Skin epidermis (tissue), 12 donors: Measurements from ENCODE around the gene POGZ.
A peak's percentile ranks its signal among the peaks of the same experiment; 100 is the strongest.

Experiments used
- H3K27ac ChIP-seq, 21 experiments: fragments of 200-600 bp; sonication (generic) in 11 of 21; one replicate each; pipeline ENCODE4 v1.5.0; 2020; ENCODE audit warnings: mild to moderate bottlenecking in 3 of 21, inconsistent platforms in 2 of 21, moderate library complexity in 2 of 21
- H3K4me3 ChIP-seq, 7 experiments: fragments of 200-600 bp; sonication (generic) in 2 of 7; one replicate each; pipeline ENCODE4 v1.5.0; 2020; ENCODE audit warnings: inconsistent platforms in 2 of 7, mild to moderate bottlenecking in 2 of 7, moderate library complexity in 1 of 7

The POGZ gene

DNA sequence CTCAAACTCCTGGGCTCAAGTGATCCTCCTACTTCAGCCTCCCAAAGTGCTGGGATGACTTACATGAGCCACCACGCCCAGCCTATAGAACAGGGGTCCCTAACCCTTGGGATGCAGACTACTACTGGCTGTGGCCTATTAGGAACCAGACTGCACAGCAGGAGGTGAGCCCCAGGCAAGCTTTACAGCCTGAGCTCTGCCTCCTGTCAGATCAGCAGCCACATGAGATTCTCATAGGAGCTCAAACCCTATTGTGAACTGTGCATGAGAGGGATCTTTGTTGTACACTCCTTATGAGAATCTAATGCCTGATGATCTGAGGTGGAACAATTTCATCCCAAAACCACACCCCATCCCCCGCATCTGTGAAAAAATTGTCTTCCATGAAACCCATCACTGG, 73.3 kb downstream of the POGZ start:
- Histone ChIP-seq H3K27ac (no peak overlapping the region), H3K4me3 (no peak overlapping the region)

DNA sequence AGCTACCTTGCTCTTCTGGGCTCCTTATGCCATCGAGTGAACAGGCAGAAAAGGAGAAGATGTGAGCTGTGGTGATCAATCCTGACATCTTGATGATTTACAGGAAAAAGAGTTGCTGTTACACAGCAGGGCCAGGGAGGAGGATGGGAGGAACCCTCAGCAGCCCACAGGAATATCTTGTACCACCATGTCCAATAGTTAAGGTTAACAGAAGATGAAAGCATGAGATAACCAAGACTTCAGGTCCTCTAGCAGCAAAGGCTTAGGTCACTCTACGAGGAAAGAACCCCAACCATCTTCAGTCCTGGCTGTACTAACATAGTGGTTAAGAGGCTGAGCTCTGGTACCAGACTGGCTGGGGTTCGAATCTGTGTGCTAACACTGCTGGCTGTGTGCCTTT, 74.7 kb downstream of the POGZ start:
- Histone ChIP-seq H3K27ac (no peak overlapping the region), H3K4me3 (no peak overlapping the region)

DNA sequence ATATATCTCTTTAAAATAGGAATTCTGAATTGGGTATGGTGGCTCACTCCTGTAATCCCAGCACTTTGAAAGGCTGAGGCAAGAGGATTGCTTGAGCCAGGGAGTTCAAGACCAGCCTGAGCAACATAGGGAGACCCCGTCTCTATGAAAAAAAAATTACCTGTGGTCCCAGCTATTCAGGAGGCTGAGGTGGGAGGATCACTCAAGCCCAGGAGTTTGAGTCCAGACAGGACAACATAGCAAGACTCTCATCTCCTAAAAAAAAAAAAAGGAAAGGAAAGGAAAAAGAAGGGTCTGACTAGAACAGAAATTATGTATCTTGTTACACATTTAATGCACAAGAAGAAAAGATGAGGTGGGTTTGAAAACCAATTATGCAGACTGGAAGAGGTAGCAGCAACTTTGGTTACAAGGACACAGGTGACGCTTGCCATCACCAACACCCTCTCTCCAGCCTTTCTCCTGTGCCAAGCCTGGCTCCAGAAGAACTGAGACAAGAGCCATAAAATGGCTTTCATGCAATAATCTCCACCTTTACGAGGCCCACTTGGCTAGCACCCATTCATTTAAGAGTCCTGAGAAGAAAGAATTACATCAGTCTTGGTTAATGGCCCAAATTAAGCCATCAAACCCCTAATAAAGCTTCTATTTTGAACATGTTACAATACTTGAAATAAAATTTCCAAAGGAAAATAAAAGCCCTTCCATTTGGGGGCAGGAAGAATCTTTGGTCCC, 82.0 kb downstream of the POGZ start:
- no peak overlapping the region for H3K27ac ChIP-seq
- H3K4me3 ChIP-seq = no peak overlapping the region

DNA sequence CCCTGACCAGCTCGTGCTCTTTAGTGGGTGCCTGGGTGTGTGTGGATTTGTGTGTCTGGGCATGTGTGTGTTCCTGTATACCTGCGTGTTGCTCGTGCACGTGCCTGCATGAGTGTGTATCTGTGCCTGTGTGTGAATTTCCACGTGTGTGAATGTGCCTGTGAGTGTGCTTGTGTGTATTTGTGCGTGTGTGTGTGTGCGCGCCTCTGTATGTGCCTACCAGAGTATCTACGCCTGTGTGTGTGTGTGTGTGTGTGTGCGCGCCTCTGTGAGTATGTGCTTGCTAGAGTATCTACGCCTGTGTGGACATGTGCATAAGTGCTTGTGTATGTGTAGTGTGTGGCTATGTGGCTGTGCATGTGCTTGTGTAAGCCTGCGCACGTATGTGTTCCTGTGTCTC, 86.1 kb downstream of the POGZ start:
- Histone ChIP-seq H3K4me3 (no peak overlapping the region), H3K27ac (no peak overlapping the region)

DNA sequence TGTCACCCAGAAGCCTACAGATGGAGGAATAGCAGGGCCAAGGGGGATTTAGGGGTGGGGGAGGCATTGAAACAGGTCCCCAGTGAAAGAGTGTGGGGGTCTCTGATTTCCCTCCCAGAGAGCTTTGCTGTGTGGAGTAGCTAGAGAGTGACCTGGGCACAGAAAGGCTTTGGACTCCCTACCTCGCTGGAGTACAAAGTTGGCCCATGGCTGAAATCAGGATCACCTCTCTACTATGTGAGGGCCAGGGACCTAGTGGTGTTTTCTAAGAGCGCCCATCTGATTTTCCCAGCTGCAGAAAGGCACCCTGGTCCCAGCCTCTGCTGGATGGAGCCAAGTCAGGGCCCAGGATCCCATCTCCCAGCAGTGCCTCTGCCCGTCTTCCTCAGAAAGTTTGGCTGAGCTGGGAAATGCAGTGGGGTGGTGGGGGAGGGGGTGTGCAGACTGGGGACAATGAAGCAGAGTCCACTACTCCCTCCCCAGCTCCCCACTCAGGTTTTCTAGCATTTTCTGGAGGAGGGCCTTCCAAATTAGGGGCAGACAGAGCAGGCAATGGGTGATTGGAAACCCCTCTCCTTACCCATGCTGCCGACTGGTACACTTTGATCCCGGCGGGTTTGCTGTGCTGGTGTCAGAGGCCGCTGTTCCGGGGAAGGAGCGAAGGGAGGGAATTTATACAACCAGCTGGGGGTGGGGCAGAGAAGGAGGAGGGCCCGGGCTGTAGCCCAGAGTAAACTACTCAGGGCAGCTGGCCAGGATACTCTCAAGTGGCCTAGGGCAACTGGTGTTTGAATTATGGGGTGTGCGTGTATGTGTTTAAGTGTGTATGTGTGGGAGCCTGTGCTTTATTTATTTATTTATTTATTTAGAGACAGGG, 87.0 kb downstream of the POGZ start, which contains the start of gene SELENBP1:
TSS of gene SELENBP1 (minus strand) at position 648 of the 877 bp plus-strand sequence. CDS start at position 584, 64 bp downstream.
- peak within 1 kb of the TSS in 6 of 7 experiments; percentile 5 to 48 (median 28) for H3K4me3 ChIP-seq
- H3K27ac ChIP-seq = peak within 1 kb of the TSS in 16 of 21 experiments; percentile 3 to 77 (median 54)

DNA sequence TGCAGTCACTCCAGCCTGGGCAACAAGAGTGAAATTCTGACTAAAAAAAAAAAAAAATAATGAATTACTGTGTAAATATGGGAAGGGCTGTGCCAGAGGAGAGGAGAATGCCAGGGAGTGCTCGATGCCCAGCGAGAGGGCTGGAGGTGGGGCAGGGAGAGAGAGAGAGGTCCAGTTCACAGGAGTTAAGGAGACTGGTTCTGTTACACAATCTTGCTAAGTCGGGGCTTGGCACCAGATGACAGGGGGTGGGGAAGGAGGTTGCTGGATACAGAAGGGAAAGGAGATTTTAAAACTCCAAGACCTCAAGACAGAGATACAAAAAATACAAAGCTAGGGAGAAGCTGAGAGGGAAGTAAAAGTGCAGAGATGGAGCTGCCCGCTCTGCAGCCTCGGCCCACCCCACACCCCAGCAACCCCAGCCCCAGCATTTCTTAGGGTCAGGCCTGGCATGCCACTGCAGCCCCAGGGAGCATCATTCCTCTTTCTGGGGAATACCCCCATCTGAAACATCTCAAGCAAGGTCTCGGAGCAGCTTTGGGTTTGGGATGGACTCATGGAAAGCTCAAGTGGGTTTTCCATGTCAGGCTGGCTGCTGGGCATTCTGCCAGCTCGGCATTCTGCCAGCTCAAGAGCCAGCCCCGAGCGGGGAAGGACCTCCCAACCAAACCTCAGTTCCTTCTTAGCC, 87.8 kb downstream of the POGZ start:
- Histone ChIP-seq H3K27ac (peak overlapping the region in 12 of 21 experiments; percentile 12 to 77 (median 58)), H3K4me3 (peak overlapping the region in 4 of 7 experiments; percentile 5 to 48 (median 30))

DNA sequence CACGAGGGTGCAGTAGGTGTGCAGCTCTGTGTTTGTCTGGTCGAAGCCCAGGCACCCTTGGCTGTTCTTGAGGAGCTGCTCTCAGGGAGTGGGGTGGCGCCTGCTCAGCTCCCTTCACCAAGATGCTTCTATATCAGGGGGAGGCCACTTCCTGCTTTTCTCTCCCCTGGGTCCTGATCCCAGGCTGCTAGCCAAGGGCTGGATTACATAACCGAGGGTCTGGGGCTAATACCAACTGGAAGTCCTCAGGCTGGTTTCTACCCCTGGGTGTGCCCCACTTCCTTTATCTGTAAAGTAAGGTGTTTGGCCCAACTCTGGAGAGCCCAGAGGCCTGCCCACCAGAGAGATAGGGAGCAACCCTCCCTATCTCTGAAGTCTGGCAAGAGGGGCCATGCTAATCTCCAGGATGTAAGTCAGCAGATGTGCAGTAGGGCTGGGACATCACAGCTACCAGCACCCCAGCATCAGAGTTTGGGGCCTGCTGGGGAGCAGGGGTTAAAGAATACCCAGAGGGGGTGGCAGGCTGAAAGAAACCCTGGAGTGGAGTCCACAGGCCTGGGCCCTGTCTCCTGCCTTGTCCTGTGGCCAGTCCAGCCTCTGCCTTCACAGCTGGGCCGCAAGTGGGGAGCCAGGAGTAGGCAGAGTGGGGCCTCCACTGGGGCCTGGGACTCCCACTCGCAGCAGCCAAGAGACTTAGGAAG, 88.9 kb downstream of the POGZ start:
- H3K27ac ChIP-seq = peak overlapping the region in 12 of 21 experiments; percentile 0 to 75 (median 44)
- H3K4me3 ChIP-seq = no peak overlapping the region

DNA sequence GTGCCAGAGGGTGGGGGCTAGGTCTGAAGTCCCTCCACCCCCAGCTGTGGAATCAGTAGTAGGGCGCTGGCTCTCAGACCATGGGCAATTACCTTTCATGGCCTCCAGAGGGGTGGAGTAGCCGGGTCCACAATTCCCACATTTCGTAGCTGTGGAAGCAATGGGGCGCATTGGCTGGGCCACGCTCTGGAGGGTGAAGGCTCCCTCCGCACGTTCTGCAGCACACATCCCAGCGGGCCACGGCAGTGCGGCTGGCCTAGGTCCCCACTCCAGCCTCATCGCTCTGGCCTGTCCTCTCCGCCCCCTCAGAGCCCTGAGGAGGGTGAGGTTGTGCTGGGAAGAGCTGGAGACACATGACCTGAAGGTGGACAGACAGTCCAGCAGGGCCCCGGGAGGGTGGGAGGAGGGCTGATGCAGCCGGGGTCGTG, 89.7 kb downstream of the POGZ start:
- H3K4me3 ChIP-seq = no peak overlapping the region

DNA sequence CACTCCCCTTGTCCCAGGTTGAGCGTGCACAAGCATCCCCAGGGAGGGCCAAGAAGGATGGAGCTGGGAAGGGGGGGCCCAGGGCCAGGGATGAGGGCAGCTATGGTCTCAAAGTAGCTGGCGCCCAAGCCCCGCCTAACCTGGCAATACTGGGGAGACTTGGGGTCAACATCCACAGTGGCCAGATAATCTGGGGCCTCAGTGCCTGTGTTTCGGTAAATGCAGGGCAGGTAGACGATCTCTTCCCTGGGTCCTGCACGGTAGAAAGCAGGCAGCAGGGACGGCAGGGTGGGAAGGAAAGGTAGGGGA, 90.0 kb downstream of the POGZ start:
- H3K4me3 ChIP-seq = no peak overlapping the region
- H3K27ac ChIP-seq = no peak overlapping the region

More for the DNA sequence above, 89.7 kb downstream of the POGZ start:
- H3K27ac ChIP-seq = peak overlapping the region in 3 of 21 experiments; percentile 18 to 68 (median 57)

DNA sequence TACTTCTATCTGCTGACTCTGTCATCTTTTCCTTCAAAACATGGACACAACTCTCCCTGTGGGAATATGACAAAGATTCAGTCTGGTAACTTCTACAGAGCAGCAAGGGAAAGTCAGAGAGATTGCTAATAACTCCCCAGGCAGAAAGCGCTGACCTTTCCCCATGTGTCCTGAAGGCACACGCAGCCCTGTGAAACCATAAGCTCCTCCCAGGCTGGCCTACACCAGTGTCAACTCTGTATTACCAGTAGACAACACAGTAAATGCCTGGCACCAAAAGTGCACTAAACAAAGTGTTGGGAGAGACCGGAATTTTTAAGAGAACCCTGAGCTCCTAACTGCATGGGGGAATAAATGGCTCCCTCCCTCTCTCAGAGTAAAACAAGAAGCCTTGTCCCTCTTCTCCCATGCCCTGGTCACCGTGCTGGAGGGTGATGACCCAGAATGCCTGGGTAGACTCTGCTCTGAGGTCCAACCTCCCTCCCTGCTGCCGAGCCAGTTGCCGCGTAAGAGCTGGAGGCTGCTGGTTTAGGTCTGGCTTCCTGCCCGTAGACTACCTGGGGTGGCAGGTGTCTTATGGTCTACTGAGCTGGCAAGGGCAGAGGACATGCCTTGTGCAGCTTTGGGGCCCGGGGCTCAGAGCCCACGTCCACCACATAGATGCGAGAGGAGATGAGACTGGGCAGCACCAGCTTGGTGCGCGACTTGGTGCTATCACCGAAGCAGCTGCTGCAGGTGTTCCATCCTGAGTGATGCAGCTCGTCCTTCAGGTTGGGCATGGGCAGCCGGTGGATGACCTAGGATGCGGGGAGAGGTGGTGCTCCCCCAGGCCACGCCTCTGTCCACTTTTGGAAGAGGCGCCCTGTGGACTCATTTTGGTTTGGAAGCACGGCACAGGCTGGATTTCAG, 90.6 kb downstream of the POGZ start:
- Histone ChIP-seq H3K4me3 (no peak overlapping the region), H3K27ac (peak overlapping the region in 1 of 21 experiments; percentile 19)

DNA sequence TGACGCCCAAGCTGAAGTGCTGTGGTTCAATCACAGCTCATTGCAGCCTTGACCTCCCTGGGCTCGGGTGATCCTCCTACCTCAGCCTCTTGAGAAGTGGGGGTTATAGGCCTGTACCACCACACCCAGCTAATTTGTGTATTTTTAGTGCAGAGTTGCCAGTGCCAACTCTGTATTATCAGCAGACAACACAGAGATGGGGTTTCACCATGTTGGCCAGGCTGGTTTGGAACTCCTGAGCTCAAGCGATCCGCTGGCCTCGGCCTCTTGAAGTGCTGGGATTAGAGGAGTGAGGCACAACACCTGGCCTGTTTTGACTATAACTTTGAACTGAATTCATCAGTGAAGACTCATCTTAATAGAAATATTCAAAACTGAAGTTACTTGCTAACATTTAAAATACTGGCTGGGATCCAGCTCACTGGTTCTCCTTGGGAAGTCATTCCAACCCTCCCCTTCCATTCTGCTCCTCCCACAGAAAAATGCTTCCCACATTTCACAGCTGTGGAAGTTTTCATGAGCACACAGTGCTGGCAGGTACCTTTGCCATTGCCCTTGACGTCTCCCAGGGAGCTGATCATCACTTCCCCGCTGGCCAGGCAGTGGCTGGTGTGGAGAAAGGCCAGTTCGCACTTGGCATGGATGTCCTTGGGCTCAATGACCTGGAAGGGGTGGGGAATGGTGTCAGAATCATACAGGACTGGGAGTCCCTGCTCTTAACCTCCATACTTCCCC, 91.5 kb downstream of the POGZ start:
- Histone ChIP-seq H3K4me3 (no peak overlapping the region), H3K27ac (peak overlapping the region in 1 of 21 experiments; percentile 23)

DNA sequence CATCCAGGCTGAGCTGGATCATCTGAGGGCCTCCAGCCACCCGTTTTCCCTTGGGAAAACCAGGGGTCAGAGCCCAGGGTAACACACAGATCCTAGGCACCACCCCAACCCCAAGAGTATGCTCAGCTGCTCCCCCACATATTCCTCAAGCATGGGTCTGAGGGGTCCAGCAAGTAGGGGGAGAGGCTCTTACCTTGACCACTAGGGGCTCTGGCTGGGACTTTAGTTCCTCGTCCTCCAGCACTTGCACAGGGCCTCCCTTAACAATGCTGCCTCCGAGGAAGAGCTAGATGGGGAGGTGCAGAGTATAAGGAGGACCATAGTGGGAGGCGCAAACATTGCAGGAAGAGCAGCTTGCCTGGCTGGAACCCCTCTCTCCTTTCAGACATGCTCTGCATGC, 94.3 kb downstream of the POGZ start:
- no peak overlapping the region for H3K4me3 ChIP-seq
- no peak overlapping the region for H3K27ac ChIP-seq

DNA sequence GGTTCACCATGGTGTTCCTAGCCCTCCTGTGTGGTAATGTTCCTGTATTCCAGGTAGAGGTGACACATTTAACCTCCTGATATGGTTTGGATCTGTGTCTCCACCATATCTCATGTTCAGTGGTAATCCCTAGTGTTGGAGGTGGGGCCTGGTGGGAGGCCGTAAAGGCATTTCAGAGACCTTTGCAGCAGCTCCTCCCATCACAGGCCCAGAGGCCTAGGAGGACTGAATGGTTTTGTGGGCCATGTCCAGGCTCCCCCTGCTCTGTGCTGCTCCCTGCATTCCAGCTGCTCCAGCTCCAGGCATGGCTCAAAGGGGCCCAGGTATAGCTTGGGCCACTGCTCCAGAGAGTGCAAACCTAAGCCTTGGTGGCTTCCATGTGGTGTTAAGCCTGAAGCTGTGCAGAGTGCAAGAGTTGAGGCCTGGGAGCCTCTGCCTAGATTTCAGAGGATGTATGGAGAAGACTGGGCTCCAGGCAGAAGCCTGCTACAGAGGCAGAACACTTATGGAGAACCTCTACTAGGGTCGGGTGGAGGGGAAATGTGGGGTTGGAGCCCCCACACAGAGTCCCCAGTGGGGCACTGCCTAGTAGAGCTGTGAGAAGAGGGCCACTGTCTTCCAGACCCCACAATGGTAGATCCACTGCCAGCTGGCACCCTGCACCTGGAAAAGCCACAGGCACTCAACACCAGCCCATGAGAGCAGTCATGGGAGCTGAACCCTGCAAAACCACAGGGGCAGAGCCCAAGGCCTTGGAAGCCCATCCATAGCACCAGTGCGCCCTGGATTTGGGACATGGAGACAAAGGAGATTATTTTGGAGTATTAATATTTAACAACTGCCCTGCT, 96.8 kb downstream of the POGZ start:
- Histone ChIP-seq H3K27ac (no peak overlapping the region), H3K4me3 (no peak overlapping the region)

DNA sequence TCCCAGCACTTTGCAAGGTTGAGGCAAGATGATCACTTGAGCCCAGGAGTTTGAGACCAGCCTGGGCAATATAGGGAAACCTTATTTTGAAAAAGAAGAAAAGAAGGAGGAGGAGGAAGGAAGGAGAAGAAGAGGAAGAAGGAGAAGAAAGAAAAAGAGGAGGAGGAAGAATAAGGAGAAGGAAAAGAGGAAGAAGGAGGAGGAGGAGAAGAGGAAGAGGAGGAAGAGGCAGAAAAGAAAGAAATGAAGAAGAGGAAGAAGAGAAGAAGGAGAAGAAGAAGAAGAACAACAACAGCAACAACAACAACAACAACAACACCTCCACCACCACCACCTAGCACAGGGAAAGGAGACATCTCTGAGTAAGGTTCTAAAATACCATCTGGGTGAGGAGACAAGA, 97.4 kb downstream of the POGZ start:
- no peak overlapping the region for H3K4me3 ChIP-seq
- no peak overlapping the region for H3K27ac ChIP-seq

DNA sequence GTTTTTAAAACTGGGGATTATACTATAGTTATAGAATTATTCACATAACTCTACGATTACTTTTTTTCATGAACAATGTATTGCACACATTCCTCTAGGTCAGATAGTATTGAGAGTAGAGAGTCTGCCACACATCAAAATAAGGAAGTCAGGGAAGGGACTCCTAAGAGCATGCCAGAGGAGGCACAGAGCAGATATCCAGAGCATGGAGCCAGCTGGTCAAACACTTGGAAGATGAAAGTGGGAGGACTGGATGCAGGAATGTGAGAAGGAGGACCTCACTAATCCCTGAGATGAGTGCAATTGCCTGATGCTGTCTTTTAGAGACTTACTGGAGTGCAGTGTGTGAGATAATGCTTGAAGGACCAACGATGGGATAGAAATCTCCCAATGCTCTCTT, 102.6 kb downstream of the POGZ start:
- no peak overlapping the region for H3K27ac ChIP-seq
- H3K4me3 ChIP-seq = no peak overlapping the region
